HG02678 (cell line): ENCODE measurements around the gene ANKFY1.
"Not testable (repeated sequence)": the region's sequence is repeated elsewhere in the genome, so short reads cannot be mapped to it uniquely, and the experiment has no call there.

Source experiments
- ATAC-seq: cut with Tn5 transposase; IDR thresholded peaks from one replicate; pipeline ENCODE4 v1.9.1; 2021; ENCODE audit warnings: mild to moderate bottlenecking, moderate library complexity; ENCODE audit not compliant: unreplicated experiment

Gene ANKFY1

GRCh38 chr17:4159761-4160160 is 104.0 kb downstream of the ANKFY1 start:
- no peak for ATAC-seq

DNA sequence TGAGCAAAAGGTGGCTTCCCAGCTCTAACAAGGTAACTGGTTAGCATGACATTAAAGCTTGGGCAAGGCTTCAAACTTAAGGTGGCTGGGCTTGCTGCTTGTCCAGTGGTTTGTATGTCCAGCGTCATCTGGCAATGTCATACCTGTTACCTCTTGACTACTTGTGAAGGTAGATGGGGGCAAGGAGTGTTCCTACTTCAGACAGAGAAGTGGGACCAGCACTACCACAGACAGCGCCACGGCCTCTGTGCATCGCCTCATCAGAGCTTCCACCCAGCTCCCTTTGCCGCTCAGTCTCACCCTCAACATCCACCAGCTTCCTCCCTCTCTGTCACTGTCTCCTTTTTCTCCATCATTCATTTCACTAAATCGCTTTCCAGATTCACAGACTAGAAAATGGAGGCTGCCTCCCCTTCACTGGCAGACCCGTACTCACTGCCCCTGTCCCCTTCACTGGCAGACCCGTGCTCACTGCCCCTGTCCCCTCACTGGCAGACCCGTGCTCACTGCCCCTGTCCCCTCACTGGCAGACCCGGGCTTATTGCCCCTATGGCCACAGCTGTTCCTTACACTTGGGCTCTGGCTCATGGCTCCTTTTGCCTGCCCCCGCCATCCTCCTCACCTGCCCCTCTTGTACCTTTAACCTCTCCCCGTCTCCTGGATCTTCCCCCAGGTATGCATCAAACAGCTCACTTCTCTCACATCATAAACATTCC is 106.0 kb downstream of the ANKFY1 start:
- ATAC-seq: no peak

- ATAC-seq: no peak
Observed at GRCh38 chr17:4156750-4157381, 106.9 kb downstream of the ANKFY1 start.

DNA sequence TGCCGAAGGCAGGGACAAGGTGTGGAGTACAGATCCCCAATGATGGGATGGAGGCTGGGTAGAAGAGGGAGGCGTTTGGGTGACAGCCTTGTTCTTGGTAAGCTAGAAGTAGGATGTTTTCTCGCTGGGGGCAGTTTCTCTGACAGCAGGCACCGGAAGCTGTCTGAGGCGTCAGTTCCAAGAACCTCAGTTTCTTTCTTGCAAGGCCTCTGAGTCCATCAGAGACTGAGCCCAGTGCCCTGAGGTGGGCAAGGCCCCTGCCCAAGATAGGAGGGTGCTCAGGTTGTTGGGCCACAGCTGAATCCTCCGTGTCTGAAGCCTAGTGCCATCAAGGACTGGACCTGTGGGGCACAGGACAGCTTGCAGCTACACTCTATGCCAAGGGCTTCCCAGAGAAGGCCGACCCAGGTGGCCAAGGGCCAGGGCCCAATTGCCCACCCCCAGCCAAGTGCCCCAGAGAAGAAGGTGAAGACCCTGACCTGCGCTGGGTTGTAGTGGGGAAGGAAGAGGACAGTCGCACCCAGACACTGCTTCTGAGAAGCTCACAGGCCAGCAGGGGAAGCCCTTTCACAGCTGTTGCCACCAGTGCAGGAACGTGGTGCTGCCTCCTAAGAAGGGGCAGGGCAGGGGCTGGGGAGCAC is 107.7 kb downstream of the ANKFY1 start:
- ATAC-seq: no peak

- no peak for ATAC-seq
Observed at GRCh38 chr17:4154201-4154600, 109.6 kb downstream of the ANKFY1 start.

DNA sequence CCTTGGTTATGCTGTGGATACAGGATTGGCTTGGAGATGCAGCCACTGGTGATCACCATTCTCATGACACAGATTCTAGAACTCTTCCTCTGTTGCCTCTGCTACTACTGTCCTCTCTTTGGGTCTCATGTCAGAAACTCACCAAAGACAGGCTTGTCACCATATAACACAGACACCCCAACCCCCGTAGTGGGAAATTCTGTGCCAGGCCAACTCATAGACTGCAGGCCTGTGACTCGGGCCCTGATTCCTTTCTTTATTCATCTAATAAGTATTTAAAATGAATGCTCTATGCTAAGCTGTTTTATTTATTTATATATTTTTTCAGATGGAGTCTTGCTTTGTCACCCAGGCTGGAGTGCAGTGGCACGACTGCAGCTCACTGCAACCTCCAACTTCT is 111.3 kb downstream of the ANKFY1 start:
- no peak for ATAC-seq

DNA sequence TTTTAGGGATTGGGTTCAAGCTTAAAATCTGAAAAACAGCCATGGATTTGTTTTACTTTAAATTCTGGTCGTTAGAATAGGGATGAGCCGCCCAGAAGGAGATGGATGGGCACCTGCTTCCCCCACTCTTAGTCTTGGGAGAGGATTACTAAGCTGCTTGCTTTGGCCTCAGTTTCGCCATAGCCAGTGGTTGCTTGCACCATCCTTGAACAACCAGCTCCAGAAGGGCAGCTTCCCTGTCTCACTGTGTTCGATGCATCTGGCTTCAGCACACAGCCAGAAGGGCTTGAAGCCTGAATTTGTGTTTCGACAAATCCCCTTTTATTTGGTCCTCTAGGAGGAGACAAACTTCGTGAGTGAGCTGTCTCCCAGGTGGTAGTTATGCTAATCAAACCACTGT is 113.7 kb downstream of the ANKFY1 start:
- ATAC-seq: no peak

- ATAC-seq: no peak
Observed at GRCh38 chr17:4148611-4149308, 115.0 kb downstream of the ANKFY1 start.

GRCh38 chr17:4147751-4148310 is 115.9 kb downstream of the ANKFY1 start:
- ATAC-seq: no peak

GRCh38 chr17:4146641-4147040 is 117.1 kb downstream of the ANKFY1 start:
- ATAC-seq: no peak

GRCh38 chr17:4144422-4144747 is 119.4 kb downstream of the ANKFY1 start:
- no peak for ATAC-seq

DNA sequence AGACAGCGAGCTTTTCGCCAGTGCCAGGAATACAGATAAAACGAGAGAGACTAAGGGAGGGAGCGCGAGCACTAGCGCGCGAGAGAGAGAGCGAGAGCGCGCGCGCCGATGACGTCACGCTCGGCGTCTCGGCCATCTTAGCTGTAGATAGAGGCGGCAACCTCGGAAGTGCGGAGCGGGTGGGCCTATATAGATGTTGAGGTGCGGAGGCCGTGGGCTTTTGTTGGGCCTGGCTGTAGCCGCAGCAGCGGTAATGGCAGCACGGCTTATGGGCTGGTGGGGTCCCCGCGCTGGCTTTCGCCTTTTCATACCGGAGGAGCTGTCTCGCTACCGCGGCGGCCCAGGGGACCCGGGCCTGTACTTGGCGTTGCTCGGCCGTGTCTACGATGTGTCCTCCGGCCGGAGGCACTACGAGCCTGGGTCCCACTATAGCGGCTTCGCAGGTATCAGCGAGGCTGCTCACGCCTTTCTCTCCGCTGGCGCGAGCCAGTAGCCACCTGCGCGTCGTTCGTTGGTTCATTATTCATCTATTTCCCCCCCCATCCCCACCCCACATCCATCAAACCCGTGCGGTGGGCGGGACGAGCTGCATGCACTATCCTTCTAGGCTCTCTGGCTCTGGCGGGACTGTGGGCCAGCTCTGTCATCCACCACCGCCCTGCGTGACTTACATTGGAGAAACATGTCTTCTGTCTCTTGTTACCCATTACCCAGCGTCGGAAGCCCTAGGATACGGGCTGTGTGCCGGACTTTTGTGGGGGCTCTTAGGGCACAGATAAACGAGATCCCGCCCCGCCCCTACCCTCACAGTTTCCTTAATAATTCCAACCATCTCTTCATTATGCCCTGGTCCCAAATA is 120.0 kb downstream of the ANKFY1 start:
- ATAC-seq: peak; percentile 62

DNA sequence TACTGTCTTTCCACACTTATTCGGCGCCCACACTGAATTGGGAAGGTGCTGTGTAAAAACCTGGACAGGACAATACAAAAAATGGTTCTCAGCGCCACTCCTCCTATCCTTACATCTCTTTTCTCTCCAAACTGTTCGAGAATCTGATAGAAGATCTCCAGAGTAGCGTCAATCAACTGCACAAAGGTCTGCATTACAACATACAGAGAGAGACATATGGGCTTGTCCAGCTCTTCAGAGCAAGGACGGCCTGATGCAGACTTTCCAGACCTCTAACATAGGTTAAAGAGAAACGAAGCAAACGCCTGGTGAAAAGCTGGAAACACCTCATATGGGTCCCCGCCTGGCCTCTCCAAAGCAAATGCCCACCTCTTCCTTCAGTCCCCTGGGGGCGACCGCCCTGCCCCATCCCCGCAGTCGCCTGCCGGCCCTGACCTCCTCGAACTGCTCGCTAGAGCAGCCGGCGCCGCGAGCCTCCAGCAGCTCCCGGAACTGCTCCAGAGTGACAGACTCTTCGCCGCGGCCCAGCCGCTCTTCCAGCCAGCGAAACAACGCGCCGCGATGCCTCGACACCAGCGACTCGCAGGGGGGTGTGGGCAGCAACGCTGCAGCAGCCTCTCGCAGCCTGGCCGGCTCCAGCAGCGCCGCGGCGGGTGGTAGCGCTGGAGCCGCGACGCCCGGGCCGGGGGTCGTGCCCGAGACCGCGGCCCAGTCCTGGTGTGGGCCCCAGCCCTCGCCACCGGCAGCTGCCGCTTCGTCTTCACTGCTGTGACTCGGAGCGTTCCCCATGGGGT is 121.5 kb downstream of the ANKFY1 start:
- ATAC-seq: peak; percentile 17

DNA sequence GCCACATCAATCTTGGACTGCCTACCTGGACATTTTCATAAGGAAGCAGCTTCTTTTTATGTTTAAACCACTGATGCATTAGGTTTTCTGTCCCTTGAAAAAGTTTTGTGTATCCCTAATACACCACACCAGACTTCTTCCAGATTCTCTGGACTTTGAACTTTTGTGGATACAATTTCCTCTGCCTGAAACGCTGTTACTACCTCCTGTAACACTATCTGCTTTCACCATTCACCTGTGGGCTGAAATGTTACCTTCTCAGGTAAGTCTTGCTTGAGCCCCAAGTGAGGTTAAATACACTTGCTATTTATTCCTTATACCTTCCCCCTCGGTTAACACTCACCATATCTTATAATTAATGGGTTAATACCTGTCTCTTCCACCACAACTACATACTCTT is 123.7 kb downstream of the ANKFY1 start:
- ATAC-seq: no peak

DNA sequence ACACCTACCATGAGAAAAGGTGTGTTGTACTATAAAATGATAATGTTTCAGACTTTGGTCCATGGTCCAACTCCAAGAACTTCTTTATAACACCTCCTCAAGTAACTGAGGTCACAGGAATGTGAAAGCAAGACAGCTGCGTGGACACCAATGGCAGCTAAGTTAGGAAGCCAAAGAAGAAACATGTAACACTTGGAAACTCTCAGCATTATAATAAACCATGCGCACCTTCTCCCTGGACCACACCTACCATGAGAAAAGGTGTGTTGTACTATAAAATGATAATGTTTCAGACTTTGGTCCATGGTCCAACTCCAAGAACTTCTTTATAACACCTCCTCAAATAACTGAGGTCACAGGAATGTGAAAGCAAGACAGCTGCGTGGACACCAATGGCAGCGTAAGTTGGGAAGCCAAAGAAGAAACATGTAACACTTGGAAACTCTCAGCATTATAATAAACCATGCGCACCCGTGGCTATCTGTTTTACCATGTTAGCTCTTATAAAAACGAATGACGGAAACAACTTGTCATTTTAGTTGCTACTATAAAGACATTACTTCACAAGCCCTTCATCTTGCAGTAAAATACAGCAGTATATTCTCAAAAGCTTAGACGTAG is 124.8 kb downstream of the ANKFY1 start:
- not testable (repeated sequence) for ATAC-seq

DNA sequence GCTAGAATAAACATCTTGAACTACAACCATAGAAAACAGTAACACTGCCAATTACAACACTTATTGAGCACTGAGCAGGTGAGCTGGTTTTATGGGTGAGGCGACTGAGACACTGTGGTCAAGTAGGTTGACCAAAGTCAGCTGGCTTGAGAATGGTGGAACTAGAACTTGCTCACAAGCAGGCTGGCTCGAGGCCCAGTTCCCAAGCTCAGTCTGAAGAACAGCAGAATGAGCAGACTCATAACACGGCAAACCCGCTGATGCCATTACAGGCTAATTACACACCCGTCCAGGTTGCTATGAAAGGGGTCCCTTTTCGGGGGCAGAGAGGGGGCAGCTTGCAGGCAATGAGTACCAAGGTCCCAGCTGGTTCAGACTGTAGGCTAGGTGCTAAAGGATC is 127.4 kb downstream of the ANKFY1 start:
- no peak for ATAC-seq

DNA sequence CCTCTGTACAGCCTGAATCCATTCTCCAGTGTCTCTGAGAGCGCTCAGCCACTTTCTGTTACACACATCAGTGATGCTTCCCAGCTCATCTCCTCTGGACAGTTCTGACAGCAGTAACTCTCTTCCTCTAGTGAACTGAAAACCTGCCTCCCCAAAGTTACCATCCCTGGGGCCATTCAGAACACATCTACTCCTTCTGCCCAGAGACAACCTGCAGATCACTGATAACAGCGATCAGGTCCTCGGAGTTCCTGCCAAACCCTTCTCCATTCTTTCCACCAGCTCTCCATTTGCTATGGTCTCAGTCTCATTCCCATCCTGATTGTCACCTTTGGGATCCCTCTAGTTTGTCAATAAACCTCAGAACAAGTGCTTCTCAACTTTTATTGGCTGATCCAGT is 128.3 kb downstream of the ANKFY1 start:
- no peak for ATAC-seq

DNA sequence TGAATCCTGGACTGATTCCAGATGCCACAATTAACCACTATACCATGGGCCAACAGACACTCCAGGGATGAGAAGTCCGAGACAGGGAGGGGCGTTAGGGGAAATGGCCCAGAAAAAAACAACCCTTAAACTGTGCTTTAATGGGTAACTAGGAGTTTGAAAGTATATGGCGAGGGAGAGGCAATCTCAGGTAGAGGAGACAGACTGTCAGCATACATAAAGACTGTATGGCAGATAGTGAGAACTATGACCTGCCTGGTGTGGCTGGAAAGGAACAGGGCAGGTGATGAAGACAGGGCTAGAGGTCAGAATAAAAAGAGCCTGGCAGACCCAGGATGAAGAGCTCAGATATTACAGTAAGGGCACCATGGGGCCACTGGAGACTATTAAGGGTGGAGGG is 129.1 kb downstream of the ANKFY1 start:
- ATAC-seq: no peak

- no peak for ATAC-seq
Observed at GRCh38 chr17:4130715-4131114, 133.1 kb downstream of the ANKFY1 start.
